Mesodermal cell (in vitro differentiated cells): ENCODE measurements around the gene YIPF1.

ENCODE experiments used
- H3K27ac ChIP-seq: 2 replicates; pipeline ENCODE4 v1.7.0; 2013; ENCODE audit warnings: mild to moderate bottlenecking, low read depth, low read length, moderate library complexity; ENCODE audit not compliant: severe bottlenecking
- H3K36me3 ChIP-seq: 2 replicates; pipeline ENCODE4 v1.7.1; 2013; ENCODE audit warnings: mild to moderate bottlenecking, low read length, moderate library complexity; ENCODE audit not compliant: control insufficient read depth, insufficient read depth
- H3K4me1 ChIP-seq: one replicate; pipeline ENCODE4 v1.7.1; 2013; ENCODE audit warnings: mild to moderate bottlenecking, low read length; ENCODE audit not compliant: insufficient read depth, control insufficient read depth, poor library complexity, severe bottlenecking
- H3K4me3 ChIP-seq: 2 replicates; pipeline ENCODE4 v1.7.0; 2013; ENCODE audit warnings: low read length, control low read depth, mild to moderate bottlenecking; ENCODE audit not compliant: insufficient read depth, poor library complexity, severe bottlenecking; ENCODE audit errors: extremely low read depth
- H3K9me3 ChIP-seq: 2 replicates; pipeline ENCODE4 v1.7.1; 2013; ENCODE audit warnings: mild to moderate bottlenecking, low read length, moderate library complexity; ENCODE audit not compliant: control insufficient read depth
- WGBS, 2 experiments: methylation state at CpG; one replicate each; pipeline ENCODE4 v1.1.5; 2013; ENCODE audit warnings: missing lambda C conversion rate in 2 of 2; ENCODE audit not compliant: insufficient coverage in 2 of 2; 5-methylcytosine and 5-hydroxymethylcytosine counted together

YIPF1 gene

DNA sequence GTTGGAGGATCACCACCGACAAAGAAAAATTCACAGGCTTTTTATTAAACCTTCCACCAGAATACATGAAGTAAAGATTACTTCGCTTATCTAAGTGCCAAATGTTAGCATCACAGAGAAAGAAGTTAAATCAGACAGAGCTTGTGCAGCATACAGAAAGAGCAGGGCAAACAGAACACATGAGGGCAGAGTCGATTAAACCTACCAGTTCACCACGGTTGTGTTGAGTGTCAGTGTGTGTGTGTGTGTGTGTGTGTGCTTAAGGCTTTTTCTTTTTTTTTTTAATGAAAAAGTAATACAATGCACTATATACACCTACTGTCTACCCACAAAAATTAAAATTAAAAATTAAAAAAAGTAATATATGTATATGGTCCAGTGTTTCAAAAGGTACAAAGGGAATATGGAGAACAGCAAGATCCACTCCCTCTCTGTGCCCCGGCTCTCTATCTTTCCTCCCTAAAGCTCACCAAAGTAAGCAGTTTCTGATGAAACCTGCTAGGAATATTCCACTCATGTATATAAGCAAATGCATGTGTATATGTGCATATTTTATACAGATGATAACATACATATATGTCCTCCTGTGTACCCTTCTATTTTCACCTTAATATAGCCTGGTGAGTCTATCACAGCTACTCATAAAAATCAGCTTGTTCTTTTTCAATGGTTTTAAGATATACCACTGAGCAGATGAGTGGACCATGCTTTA, 17.7 kb downstream of the YIPF1 start:
- Histone ChIP-seq H3K27ac (no peak overlapping the region), H3K4me1 (no peaks in the 10 kb centered on the region), H3K9me3 (no peaks in the 10 kb centered on the region), H3K4me3 (no peak overlapping the region), H3K36me3 (peaks cover 66% of the 10 kb centered on the region)
- WGBS, 2 experiments, result 95 to 100% methylated on average over 1 to 2 of the region's 5 CpGs

DNA sequence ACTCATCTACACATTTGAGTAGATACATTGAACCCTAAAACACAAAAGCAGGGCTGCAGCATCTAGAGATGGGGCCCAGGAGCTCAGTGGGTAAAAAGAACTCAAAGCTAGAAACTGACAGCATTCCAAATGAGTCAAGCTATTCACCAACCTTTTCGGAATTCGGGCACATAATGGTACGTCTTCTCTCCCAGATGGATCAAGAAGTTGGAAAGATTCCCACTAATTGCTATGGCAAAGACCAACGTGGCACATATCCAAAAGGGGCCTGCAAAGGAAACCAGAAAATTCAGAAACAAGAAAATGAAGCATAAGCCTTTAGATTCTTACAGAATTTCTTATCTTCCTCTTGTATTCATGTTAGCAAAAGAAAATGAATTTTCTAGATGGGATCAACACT, 18.4 kb downstream of the YIPF1 start:
- Histone ChIP-seq H3K9me3 (no peaks in the 10 kb centered on the region), H3K4me1 (no peaks in the 10 kb centered on the region), H3K36me3 (peaks cover 68% of the 10 kb centered on the region), H3K4me3 (no peak overlapping the region), H3K27ac (no peak overlapping the region)
- WGBS, 2 experiments, result 88 to 97% methylated on average over 4 of the region's 4 CpGs

DNA sequence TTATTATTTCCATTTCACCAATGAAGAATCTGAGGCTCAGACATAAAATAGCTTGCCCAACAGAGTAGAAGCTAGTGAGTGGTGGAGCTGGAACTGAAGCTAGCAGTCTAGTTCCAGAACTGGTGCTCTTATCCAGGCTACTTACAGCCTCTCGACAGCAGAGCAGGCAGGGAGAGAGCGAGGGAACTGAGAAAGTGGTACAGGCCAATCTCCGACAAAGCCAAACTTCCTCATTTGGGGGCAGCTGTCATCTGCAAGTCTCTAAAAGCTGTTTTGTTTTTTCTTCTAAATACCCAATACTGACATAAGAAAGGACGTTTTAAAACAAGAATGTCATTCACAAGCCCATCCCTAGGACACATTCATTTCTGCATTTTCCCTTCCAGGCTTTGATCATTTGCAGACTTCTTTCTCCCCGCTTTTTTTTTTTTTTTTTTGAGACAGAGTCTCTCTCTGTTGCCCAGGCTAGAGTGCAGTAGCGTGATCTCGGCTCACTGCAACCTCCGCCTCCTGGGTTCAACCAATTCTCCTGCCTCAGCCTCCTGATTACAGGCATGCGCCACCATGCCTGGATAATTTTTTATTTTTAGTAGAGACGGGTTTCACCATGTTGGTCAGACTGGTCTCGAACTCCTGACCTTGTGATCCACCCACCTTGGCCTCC, 20.0 kb downstream of the YIPF1 start:
- 90 to 98% methylated on average over 5 to 10 of the region's 11 CpGs for WGBS, 2 experiments
- peaks cover 64% of the 10 kb centered on the region for H3K36me3 ChIP-seq
- no peaks in the 10 kb centered on the region for H3K4me1 ChIP-seq
- H3K9me3 ChIP-seq, result no peaks in the 10 kb centered on the region
- no peak overlapping the region for H3K27ac ChIP-seq
- H3K4me3 ChIP-seq, result no peak overlapping the region

GRCh38 chr1:53868565-53868964, 21.0 kb downstream of the YIPF1 start:
- Histone ChIP-seq H3K27ac (no peak overlapping the region), H3K4me1 (no peaks in the 10 kb centered on the region), H3K4me3 (no peak overlapping the region), H3K9me3 (no peaks in the 10 kb centered on the region), H3K36me3 (peaks cover 61% of the 10 kb centered on the region)
- WGBS, 2 experiments, result no CpG with 5 or more reads among the region's 1 CpG

- H3K4me3 ChIP-seq, result no peak overlapping the region
- no peaks in the 10 kb centered on the region for H3K9me3 ChIP-seq
- H3K27ac ChIP-seq, result no peak overlapping the region
- H3K36me3 ChIP-seq, result peaks cover 29% of the 10 kb centered on the region
- H3K4me1 ChIP-seq, result no peaks in the 10 kb centered on the region
- WGBS, 2 experiments, result 89 to 96% methylated on average over 6 to 7 of the region's 7 CpGs
Observed at GRCh38 chr1:53862507-53862906, 27.1 kb downstream of the YIPF1 start.

DNA sequence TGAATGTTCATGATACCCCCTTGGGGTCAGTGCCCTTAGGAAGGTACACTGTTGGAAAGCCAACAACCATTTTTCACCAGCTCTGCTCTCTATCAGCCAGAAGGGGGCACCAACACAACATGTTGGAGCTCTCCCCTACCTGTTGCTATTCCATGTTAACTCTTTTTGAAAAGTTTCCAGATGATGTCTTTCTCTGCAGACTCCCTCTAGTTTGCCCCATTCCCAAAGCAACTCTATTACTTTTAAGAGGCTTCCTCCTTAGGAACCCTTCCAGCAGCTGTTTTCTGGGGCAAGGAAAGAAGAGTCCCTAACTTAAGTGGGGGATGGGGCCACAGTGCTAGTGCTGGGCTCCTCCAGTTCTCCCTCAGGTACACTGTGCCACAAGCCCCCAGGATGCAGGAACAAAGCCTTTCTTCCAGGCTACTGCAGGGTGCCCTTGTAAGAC, 28.6 kb downstream of the YIPF1 start:
- Histone ChIP-seq H3K9me3 (no peaks in the 10 kb centered on the region), H3K4me1 (no peaks in the 10 kb centered on the region), H3K4me3 (no peak overlapping the region), H3K36me3 (peaks cover 32% of the 10 kb centered on the region), H3K27ac (no peak overlapping the region)

- Histone ChIP-seq H3K4me3 (no peak overlapping the region), H3K36me3 (peaks cover 37% of the 10 kb centered on the region), H3K4me1 (no peaks in the 10 kb centered on the region), H3K9me3 (no peaks in the 10 kb centered on the region), H3K27ac (no peak overlapping the region)
- 95 to 98% methylated on average over 7 to 8 of the region's 9 CpGs for WGBS, 2 experiments
Observed at GRCh38 chr1:53851571-53852285, 37.9 kb downstream of the YIPF1 start.

- H3K4me3 ChIP-seq, result no peak overlapping the region
- H3K36me3 ChIP-seq, result peaks cover 21% of the 10 kb centered on the region
- H3K27ac ChIP-seq, result no peak overlapping the region
- H3K9me3 ChIP-seq, result no peaks in the 10 kb centered on the region
- 90 to 97% methylated on average over 5 to 6 of the region's 7 CpGs for WGBS, 2 experiments
- no peaks in the 10 kb centered on the region for H3K4me1 ChIP-seq
Observed at GRCh38 chr1:53850082-53850673, 39.4 kb downstream of the YIPF1 start.

GRCh38 chr1:53847980-53848379, 41.6 kb downstream of the YIPF1 start:
- no peak overlapping the region for H3K4me3 ChIP-seq
- no peak overlapping the region for H3K27ac ChIP-seq
- peaks cover 6% of the 10 kb centered on the region for H3K36me3 ChIP-seq
- WGBS, 2 experiments, result 91 to 96% methylated on average over 5 to 6 of the region's 6 CpGs
- no peaks in the 10 kb centered on the region for H3K4me1 ChIP-seq
- H3K9me3 ChIP-seq, result no peaks in the 10 kb centered on the region

DNA sequence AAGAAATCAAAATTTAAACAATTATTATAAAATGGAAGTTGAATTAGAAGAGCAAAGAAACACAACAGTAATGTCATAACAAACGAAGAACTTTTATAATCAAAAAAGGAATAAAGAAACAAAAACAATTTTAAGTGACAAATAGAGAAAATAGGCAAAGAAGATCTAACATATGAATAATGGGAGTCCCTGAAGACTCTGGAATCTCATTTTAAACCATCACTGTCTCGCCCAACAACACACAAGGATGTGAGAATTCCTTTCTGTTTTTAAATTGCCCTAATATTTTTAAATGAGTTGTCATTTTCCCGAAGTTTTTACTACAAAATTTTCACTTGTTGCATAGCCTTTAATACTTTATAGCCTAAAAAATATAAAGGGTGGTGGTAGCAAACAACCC, 47.2 kb downstream of the YIPF1 start:
- Histone ChIP-seq H3K9me3 (no peaks in the 10 kb centered on the region), H3K27ac (no peak overlapping the region), H3K36me3 (no peaks in the 10 kb centered on the region), H3K4me1 (no peaks in the 10 kb centered on the region), H3K4me3 (no peak overlapping the region)
- WGBS, 2 experiments, result no CpG with 5 or more reads among the region's 3 CpGs
